ENCODE results near the gene THAP10. TPM values are rescaled to one million over a fixed set of nuclear protein-coding genes. Genes with fewer than 3 reads are reported as not detected.
"Not testable (repeated sequence)": the region's sequence is repeated elsewhere in the genome, so short reads cannot be mapped to it uniquely, and the experiment has no call there.

THAP10 gene
- under 1 TPM; 0.39 to 0.90 TPM for total RNA-seq

DNA sequence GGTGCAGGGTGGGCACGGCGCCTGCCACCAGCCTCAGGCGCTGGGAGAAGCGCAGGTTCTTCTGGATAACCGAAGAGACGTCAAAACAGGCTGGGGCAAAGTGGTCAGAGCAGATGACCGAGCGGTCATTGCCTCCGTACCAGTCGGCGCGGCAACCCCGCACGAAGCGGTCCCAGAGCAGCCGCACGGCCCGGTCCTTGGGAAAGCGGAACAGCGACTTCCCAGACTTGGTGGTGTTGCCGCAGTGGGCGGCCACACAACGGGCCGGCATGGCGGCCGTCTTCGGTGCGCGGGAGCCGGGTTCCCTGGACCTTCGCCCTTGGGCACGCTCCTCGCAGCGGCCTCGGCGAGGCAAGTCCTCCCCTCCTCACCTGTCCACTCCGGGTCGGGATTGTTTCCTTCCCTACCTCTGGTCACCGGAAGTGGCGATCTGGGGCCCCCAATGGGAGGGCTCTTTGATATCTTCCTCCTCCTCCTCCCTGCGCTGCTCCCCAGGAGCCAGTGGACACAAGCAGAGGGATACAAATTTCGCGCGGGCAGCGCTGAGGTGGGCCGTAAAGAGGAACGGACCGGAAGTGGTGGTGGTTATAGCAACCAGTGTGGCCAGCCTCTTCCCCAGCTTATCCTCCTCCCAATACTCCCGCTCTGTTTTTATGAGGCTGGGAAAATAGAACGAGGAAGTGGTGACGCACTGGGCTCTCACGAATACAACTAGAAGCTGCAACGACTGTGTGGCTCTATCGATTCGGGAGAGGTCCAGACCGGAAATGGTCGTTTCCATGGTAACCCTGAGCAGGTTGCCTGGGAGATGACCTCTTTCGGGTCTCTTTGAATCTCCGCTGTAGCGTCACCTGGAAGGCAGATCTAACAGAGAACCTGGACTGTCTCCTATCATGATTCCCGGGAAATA, at the start of gene THAP10, which contains the start of gene LRRC49:
Gene THAP10 (minus strand): TSS at position 432 of the 910 bp plus-strand sequence. CDS start 161 bp downstream, at position 271.
Gene LRRC49 (plus strand): TSS at position 825 of the 910 bp plus-strand sequence. CDS start 69 bp downstream, at position 894.
- peaks cover 3% of the 10 kb centered on the region for H3K27me3 Mint-ChIP-seq
- peak; percentile 92 for ATAC-seq (replicated peaks)
- peaks cover 10% of the 10 kb centered on the region for H3K4me1 Mint-ChIP-seq
- peak within 1 kb of the TSS; percentile 97 for H3K4me3 Mint-ChIP-seq
- no peaks in the 10 kb centered on the region for H3K9me3 Mint-ChIP-seq
- H3K36me3 Mint-ChIP-seq (ENCODE audit: low read depth): peaks cover 6% of the 10 kb centered on the region
- peak within 1 kb of the TSS; percentile 98 for H3K27ac Mint-ChIP-seq

DNA sequence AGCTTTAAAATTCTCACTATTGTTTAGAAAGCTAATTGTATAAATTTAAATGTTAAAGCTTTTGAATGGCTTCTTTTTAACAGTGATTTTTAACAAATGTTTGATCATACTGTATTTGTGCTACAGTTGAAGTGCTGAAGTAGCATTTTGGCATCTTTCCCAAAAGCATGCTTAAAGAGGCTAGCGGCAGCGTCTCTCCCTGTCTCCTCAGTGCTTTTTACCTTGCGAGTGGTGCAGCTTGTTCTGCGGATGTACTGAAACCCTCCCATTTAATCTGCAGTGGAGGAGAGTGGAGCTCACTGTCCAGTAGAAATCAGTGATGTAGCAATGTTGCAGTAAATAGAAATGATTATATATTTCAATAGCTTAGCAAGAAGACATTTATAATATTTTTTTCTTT, 44.1 kb upstream of the THAP10 start:
- no peaks in the 10 kb centered on the region for H3K9me3 Mint-ChIP-seq

DNA sequence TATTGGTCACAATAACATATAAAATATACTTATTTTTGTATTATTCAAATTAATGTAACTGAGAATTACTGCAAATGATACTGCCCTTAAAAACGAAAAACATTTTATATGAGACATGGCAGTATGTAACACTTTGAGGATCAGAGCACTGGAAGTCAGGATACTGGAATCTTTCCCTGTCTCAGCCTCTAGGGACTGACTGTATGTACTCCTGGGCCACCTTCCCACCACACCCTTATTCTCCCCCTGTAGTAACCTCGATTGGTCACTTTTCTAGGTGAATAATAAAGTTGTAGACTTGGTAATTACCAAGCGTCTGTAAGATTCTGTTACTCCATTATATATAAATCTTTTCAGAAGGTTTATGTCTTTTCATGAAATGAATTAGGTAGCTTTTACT, 43.4 kb upstream of the THAP10 start:
- H3K27me3 Mint-ChIP-seq: peaks cover 8% of the 10 kb centered on the region
- no peaks in the 10 kb centered on the region for H3K4me1 Mint-ChIP-seq
- no peaks in the 10 kb centered on the region for H3K9me3 Mint-ChIP-seq
- H3K36me3 Mint-ChIP-seq (ENCODE audit: low read depth): no peaks in the 10 kb centered on the region
- H3K27ac Mint-ChIP-seq: no peak overlapping the region
- no peak overlapping the region for H3K4me3 Mint-ChIP-seq
- no peak for ATAC-seq (replicated peaks)

More for the DNA sequence above, 44.1 kb upstream of the THAP10 start:
- H3K36me3 Mint-ChIP-seq (ENCODE audit: low read depth): no peaks in the 10 kb centered on the region
- no peak for ATAC-seq (replicated peaks)
- H3K27me3 Mint-ChIP-seq: peaks cover 3% of the 10 kb centered on the region
- H3K4me3 Mint-ChIP-seq: no peak overlapping the region
- no peak overlapping the region for H3K27ac Mint-ChIP-seq
- H3K4me1 Mint-ChIP-seq: no peaks in the 10 kb centered on the region

DNA sequence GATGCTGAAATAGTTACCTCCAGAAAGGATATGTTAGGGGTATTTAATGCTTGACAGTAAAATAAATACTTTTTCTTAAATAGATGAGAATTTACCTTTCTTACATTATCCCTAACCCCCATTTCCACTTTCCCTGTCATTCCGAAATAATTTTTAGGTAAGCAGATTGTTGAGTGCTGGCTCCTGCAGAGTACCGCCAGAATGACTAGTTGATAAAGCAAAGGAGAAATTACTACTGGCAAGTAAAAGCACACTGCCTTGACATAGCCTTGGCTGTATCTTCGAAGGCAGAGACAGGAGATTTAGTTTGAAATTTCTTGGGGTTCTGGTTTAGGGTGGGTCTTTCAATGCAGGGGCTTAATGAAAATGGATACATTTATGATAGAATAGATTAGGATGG, 41.2 kb upstream of the THAP10 start:
- Mint-ChIP-seq H3K27me3 (peaks cover 15% of the 10 kb centered on the region), H3K4me1 (no peaks in the 10 kb centered on the region), H3K9me3 (peaks cover 4% of the 10 kb centered on the region), H3K27ac (no peak overlapping the region), H3K4me3 (no peak overlapping the region), H3K36me3 (ENCODE audit: low read depth) (no peaks in the 10 kb centered on the region)
- no peak for ATAC-seq (replicated peaks)

DNA sequence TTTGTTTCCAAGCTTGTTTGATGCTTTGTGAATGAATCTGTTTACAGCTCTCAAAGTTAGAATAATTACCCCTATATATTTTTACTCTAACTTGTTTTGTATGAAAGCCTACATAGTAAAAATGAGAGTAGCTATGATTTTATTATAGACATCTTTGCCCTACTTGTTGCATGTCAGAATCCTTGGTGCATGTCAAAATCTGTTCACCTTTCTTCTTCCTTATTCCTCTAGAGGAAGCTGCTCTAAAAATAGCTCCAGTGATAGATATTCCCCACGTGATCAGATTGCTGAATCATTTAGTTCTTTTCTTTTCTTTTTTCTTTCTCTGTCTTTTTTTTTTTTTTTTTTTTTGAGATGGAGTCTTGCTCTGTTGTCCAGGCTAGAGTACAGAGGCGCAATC, 40.2 kb upstream of the THAP10 start:
- no peak overlapping the region for H3K4me3 Mint-ChIP-seq
- no peaks in the 10 kb centered on the region for H3K36me3 Mint-ChIP-seq (ENCODE audit: low read depth)
- H3K27me3 Mint-ChIP-seq: peaks cover 15% of the 10 kb centered on the region
- no peak for ATAC-seq (replicated peaks)
- H3K27ac Mint-ChIP-seq: no peak overlapping the region
- no peaks in the 10 kb centered on the region for H3K4me1 Mint-ChIP-seq
- peaks cover 4% of the 10 kb centered on the region for H3K9me3 Mint-ChIP-seq

DNA sequence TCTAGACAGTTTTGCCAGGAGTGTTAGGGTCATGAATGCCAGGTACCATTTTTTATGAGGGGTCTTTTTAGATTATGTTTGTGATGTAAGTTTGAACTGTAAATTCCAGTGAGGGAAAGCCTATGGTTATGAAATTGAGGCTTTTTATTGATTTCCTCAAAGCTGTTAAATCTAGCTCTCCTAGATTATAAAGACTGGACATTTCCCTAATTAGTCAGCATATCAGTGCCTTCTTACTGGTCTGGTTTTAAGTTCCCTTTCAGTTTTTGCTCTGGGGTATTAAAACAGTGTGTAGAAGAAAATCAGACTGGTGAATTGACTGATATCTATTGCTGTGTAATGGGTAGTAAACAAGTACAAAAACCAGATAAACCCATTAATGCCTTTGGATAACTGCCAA, 39.6 kb upstream of the THAP10 start:
- no peak for ATAC-seq (replicated peaks)
- no peak overlapping the region for H3K4me3 Mint-ChIP-seq
- peaks cover 4% of the 10 kb centered on the region for H3K9me3 Mint-ChIP-seq
- H3K36me3 Mint-ChIP-seq (ENCODE audit: low read depth): no peaks in the 10 kb centered on the region
- H3K27ac Mint-ChIP-seq: no peak overlapping the region
- peaks cover 15% of the 10 kb centered on the region for H3K27me3 Mint-ChIP-seq
- no peaks in the 10 kb centered on the region for H3K4me1 Mint-ChIP-seq

DNA sequence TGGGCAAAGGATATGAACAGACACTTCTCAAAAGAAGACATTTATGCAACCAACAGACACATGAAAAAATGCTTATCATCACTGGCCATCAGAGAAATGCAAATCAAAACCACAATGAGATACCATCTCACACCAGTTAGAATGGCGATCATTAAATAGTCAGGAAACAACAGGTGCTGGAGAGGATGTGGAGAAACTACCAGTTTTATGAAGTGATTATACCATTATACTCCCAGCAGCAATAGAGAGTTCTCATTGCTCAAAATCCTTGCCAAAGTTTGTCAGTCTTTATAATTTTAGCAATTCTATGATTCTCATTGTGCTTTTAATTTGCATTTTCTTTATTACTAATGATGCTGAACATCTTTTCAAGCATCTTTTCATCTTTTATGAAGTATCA, 34.7 kb upstream of the THAP10 start:
- H3K27me3 Mint-ChIP-seq: peaks cover 28% of the 10 kb centered on the region
- not testable (repeated sequence) for H3K9me3 Mint-ChIP-seq; H3K36me3 Mint-ChIP-seq (ENCODE audit: low read depth); ATAC-seq (replicated peaks); H3K4me3 Mint-ChIP-seq; H3K4me1 Mint-ChIP-seq; H3K27ac Mint-ChIP-seq

DNA sequence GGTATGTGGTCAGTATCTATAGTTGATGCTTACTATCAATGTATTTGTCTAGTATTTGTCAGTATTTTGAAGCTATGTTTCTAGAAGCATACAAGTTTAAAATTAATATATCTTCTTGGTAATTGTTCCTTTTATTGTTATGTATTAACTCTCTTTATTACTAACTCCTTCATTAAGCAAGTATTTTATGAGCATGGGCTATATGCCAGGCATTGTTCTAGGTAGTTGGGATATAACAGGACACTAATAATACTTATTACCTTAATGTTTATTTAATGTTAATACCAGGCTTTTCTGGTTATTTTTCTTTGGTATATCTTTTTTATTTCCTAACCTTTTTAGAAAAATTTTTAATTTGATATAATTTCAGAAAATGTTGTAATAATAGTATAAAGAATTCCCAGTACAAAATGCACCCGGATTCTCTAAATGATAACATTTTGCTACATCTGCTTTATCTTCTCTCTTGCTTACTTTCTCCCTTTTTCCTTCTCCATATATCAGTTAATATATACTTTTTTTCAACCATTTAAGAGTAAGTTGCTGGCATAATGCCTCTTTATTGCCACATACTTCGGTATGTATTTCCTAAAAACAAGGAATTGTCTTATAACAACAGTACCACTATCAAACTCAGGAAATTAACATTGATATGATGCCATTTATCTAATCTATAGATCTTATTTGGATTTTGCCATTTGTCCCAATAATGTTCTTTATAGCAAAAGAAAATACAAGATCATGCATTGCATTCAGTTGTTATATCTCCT, 31.3 kb upstream of the THAP10 start:
- H3K27me3 Mint-ChIP-seq: peaks cover 17% of the 10 kb centered on the region
- H3K9me3 Mint-ChIP-seq: peaks cover 4% of the 10 kb centered on the region
- no peaks in the 10 kb centered on the region for H3K4me1 Mint-ChIP-seq
- H3K4me3 Mint-ChIP-seq: no peak overlapping the region
- no peak for ATAC-seq (replicated peaks)
- no peaks in the 10 kb centered on the region for H3K36me3 Mint-ChIP-seq (ENCODE audit: low read depth)
- H3K27ac Mint-ChIP-seq: no peak overlapping the region

DNA sequence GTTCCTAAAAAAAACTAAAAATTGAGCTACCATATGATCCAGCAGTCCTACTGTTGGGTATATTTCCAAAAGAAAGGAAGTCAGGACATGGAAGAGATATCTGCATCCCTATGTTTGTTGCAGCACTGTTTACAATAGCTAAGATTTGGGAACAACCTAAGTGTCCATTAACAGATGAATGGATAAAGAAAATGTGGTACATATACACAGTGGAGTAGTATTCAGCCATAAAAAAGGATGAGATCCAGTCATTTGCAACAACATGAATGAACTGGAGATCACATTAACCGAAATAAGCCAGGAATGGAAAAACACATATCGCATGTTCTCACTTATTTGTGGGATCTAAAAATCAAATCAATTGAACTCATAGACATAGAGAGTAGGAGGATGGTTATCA, 29.9 kb upstream of the THAP10 start:
- Mint-ChIP-seq H3K4me3 (no peak overlapping the region), H3K4me1 (no peaks in the 10 kb centered on the region)
- no peak for ATAC-seq (replicated peaks)

DNA sequence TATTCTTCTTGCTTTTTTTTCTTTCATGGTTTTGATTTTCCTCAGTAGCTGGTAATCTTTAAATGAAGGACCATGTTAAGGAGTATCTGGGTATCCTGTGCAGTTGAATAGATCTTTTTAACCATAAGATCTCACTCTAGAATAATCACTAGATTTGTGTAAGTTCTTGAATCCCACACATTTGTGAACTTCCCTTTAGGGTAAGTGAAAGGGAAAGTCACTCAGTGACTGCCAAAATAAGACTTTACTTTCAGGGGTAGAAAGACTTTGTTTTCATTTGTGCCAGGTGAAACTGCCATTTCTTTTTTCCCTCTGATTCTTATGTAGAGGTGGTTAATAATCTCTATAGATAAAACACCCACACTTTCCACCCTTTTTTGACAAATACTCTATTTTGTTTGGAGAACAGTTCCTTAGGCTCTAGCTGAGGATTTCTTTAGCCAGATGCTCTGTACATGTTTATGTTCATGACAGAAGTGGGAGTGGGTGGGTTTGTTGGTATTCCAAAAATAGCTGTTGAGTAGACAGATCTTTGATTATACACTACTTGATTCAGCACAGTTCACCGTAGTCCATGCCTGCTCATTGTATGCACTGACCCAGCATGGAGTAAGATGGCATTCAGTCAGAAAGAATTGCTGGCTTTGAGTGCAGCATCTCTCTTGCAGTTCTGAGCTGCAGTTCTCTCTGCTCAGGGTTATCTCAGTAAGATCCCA, 28.9 kb upstream of the THAP10 start:
- Mint-ChIP-seq H3K27ac (no peak overlapping the region), H3K4me3 (no peak overlapping the region), H3K4me1 (no peaks in the 10 kb centered on the region), H3K27me3 (peaks cover 17% of the 10 kb centered on the region), H3K36me3 (ENCODE audit: low read depth) (no peaks in the 10 kb centered on the region), H3K9me3 (peaks cover 4% of the 10 kb centered on the region)
- no peak for ATAC-seq (replicated peaks)

More for the DNA sequence above, 29.9 kb upstream of the THAP10 start:
- Mint-ChIP-seq H3K9me3 (peaks cover 4% of the 10 kb centered on the region), H3K27ac (no peak overlapping the region), H3K27me3 (peaks cover 17% of the 10 kb centered on the region), H3K36me3 (ENCODE audit: low read depth) (no peaks in the 10 kb centered on the region)

DNA sequence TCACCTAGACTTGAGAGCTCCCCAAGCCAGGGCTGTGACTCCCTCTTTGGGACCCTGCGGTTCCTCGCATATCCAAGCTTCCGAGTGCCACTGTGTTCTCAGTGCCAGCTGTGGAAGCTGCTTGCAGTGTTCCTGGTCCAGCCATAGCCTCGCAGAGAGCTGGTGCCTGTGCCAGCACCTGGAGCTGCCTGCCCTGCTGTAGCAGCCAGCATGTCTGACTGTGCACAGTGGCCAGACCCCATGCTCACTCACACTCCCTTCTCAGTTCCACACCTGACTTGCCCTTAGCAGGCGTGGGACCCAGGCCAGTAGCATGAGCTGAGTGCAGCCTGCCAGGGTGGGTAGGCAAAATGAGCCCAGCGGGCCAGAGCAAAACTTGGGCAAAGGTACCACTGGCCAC, 25.7 kb upstream of the THAP10 start:
- Mint-ChIP-seq H3K27me3 (peaks cover 4% of the 10 kb centered on the region), H3K4me3 (no peak overlapping the region), H3K9me3 (peaks cover 4% of the 10 kb centered on the region), H3K4me1 (no peaks in the 10 kb centered on the region), H3K36me3 (ENCODE audit: low read depth) (no peaks in the 10 kb centered on the region), H3K27ac (no peak overlapping the region)
- ATAC-seq (replicated peaks): no peak

DNA sequence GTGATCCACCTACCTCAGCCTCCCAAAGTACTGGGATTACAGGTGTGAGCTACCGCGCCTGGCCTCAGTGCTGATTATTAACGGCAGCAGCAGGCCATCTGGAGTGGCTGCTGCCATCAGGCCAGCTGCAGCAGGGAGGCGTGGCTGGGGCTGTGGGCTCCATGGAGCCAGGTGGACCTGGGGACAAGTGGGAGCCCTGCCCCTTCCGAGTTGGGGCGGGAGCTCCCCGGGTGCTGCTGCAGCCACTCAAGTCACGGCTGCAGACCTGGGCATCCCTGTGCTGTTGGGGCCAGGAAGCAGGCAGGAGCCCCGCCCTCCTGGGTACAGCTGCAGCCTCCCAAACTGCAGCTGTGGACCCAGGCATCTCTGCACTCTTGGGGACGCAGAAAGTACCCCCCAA, 24.3 kb upstream of the THAP10 start:
- Mint-ChIP-seq H3K4me3 (no peak overlapping the region), H3K36me3 (ENCODE audit: low read depth) (no peaks in the 10 kb centered on the region), H3K4me1 (no peaks in the 10 kb centered on the region), H3K27ac (no peak overlapping the region), H3K9me3 (no peaks in the 10 kb centered on the region), H3K27me3 (no peaks in the 10 kb centered on the region)
- ATAC-seq (replicated peaks): no peak

DNA sequence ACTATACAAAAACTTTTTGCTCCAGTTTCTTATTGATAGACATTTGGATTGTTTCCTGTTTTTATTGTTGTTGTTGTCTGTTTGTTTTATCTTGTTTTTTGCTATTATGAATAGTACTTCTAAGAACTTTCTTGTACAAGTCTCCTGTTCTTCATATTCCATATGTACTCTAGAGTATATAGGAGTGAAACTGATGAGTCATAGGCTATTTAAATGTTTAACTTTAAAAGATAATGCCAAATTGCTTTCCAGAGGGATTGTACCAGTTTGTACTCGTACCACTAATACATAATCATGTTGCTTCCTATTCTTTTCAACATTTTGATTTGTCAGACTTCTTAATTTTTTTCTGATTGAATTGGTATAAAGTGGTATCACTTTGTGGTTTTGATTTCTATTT, 20.0 kb upstream of the THAP10 start:
- Mint-ChIP-seq H3K4me3 (no peak overlapping the region), H3K36me3 (ENCODE audit: low read depth) (no peaks in the 10 kb centered on the region), H3K27ac (no peak overlapping the region), H3K27me3 (no peaks in the 10 kb centered on the region), H3K9me3 (peaks cover 6% of the 10 kb centered on the region), H3K4me1 (no peaks in the 10 kb centered on the region)
- ATAC-seq (replicated peaks): no peak

DNA sequence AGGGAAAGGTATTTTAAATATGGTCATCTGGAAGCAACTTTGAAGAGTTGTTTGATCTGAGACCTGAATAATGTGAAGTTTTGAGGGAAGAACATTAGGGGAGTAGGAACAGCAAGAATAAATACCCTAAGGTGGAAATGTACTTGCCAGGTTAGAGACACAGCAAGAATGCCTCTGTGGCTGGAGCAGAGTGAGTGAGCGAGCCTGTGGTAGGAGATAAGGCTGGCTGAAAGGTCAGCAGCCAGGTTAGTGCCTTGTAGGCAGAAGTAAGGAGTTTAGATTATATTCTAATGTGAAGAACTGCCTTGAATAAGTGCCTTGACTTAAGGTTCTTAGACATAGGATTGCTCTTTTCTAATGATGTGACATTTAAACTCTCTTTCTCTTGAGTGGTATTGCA, 18.7 kb upstream of the THAP10 start:
- Mint-ChIP-seq H3K4me1 (no peaks in the 10 kb centered on the region), H3K4me3 (no peak overlapping the region), H3K27ac (no peak overlapping the region), H3K9me3 (peaks cover 14% of the 10 kb centered on the region), H3K27me3 (peaks cover 3% of the 10 kb centered on the region), H3K36me3 (ENCODE audit: low read depth) (peaks cover 9% of the 10 kb centered on the region)
- ATAC-seq (replicated peaks): no peak

Data from activated T-helper 17 cell treated with anti-CD3 and anti-CD28 coated beads, Interleukin-2, amount 50 U/mL, for 72 hours (primary cell).